ENCODE results near the gene LRP1-AS.
A peak's percentile ranks its signal among the peaks of the same experiment; 100 is the strongest.

The LRP1-AS gene

GRCh38 chr12:57110104-57111030 is 37.1 kb downstream of the LRP1-AS start:
- TF ChIP-seq POLR2A (IDR thresholded peaks at IDR 0.05; ENCODE audit: extremely low read depth, insufficient read length) (peak; percentile 16), MAX (IDR thresholded peaks at IDR 0.05; ENCODE audit: low read depth, low read length) (peak; percentile 56), MYC (IDR thresholded peaks at IDR 0.05; ENCODE audit: low read depth, low read length) (no peak)
- peak; percentile 96 for DNase-seq (ENCODE audit: low read depth)
- peak overlapping the region; percentile 84 for H3K4me3 ChIP-seq (ENCODE audit: low read depth, low read length)

- peak overlapping the region; percentile 84 for H3K4me3 ChIP-seq (ENCODE audit: low read depth, low read length)
- no peak for TF ChIP-seq POLR2A (IDR thresholded peaks at IDR 0.05; ENCODE audit: extremely low read depth, insufficient read length)
- no peak for TF ChIP-seq MYC (IDR thresholded peaks at IDR 0.05; ENCODE audit: low read depth, low read length)
- no peak for TF ChIP-seq MAX (IDR thresholded peaks at IDR 0.05; ENCODE audit: low read depth, low read length)
- no peak for TF ChIP-seq CTCF (IDR thresholded peaks at IDR 0.05; ENCODE audit: low read depth, low read length)
- DNase-seq (ENCODE audit: low read depth) = no peak
Measured at GRCh38 chr12:57109207-57110103, 38.0 kb downstream of the LRP1-AS start.

- no peak for TF ChIP-seq MYC (IDR thresholded peaks at IDR 0.05; ENCODE audit: low read depth, low read length)
- H3K4me3 ChIP-seq (ENCODE audit: low read depth, low read length) = no peak overlapping the region
- DNase-seq (ENCODE audit: low read depth) = no peak
Measured at GRCh38 chr12:57107456-57108155, 39.8 kb downstream of the LRP1-AS start.

GRCh38 chr12:57106021-57106708 is 41.3 kb downstream of the LRP1-AS start:
- TF ChIP-seq CTCF (IDR thresholded peaks at IDR 0.05; ENCODE audit: low read depth, low read length) = no peak
- TF ChIP-seq MYC (IDR thresholded peaks at IDR 0.05; ENCODE audit: low read depth, low read length) = no peak
- no peak for TF ChIP-seq POLR2A (IDR thresholded peaks at IDR 0.05; ENCODE audit: extremely low read depth, insufficient read length)
- TF ChIP-seq MAX (IDR thresholded peaks at IDR 0.05; ENCODE audit: low read depth, low read length) = no peak
- no peak overlapping the region for H3K4me3 ChIP-seq (ENCODE audit: low read depth, low read length)

GRCh38 chr12:57105011-57105753 is 42.2 kb downstream of the LRP1-AS start:
- TF ChIP-seq CTCF (IDR thresholded peaks at IDR 0.05; ENCODE audit: low read depth, low read length) = no peak
- no peak for TF ChIP-seq MAX (IDR thresholded peaks at IDR 0.05; ENCODE audit: low read depth, low read length)
- no peak for TF ChIP-seq MYC (IDR thresholded peaks at IDR 0.05; ENCODE audit: low read depth, low read length)
- DNase-seq (ENCODE audit: low read depth) = no peak
- no peak overlapping the region for H3K4me3 ChIP-seq (ENCODE audit: low read depth, low read length)

More at GRCh38 chr12:57106021-57106708, 41.3 kb downstream of the LRP1-AS start:
- DNase-seq (ENCODE audit: low read depth) = no peak
